Placental pericyte (primary cell): ENCODE results near the gene DPPA2. TPM values are rescaled to one million over a fixed set of nuclear protein-coding genes. Genes with fewer than 3 reads are reported as not detected.

Experiments
- small RNA-seq: library from RNA; depleted of rRNA; stranded (forward); fragments of <200 nt; gene quantifications from one replicate; pipeline ENCODE3, GENCODE V24; 2012; ENCODE audit warnings: low replicate concordance
- total RNA-seq: library from RNA; depleted of rRNA; stranded (reverse); fragments of >200 nt; gene quantifications from 2 replicates; pipeline ENCODE4 v1.2.3, GENCODE V29; 2012

DPPA2 gene, protein sequence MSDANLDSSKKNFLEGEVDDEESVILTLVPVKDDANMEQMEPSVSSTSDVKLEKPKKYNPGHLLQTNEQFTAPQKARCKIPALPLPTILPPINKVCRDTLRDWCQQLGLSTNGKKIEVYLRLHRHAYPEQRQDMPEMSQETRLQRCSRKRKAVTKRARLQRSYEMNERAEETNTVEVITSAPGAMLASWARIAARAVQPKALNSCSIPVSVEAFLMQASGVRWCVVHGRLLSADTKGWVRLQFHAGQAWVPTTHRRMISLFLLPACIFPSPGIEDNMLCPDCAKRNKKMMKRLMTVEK
- total RNA-seq, result not detected in 2 replicates

DNA sequence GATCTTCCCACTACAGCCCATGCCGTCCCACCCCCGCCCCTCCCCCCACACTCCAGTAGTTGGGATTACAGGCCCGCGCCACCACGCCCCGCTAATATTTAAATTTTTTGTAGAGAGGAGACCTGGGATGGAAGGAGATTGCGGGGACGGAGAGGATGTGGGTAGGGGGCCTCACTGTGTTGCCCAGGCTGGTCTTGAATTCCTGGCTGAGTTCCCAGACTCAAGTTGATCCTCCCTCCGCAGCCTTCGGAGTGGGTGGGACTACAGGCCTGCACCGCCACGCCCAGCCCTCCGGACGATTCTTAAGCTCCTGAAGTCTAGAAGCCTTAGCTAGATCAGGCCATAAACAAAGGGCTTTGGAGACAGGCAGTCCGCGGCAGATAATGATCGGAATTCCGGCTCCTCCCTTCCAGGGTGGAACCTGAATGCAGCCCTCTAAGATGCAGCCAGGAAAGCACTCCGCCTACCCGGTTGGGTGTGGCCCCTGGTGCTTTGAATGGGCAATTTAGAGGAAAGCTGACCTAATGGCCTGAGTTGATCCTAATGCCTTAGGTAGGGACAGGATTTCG, at the start of gene DPPA2:
TSS of gene DPPA2 (minus strand) at position 356 of the 569 bp plus-strand sequence. CDS start 1,975 bp downstream, outside the sequence.

GRCh38 chr3:109337393-109337792, 21.1 kb upstream of the DPPA2 start, which contains the start of gene DPPA4:
Gene DPPA4 (minus strand): TSS chr3:109337546. CDS start chr3:109337517, 29 bp downstream.

Small RNAs within 50 kb of the gene (small RNA-seq; reads per million reads assigned to genes)
- gene AC124945.1 (not detected), gene RF00017 (not detected)

Other genes with a start within 250 kb of the DPPA2 start
- not detected in 2 replicates for gene MORC1, start 198.4 kb downstream of the DPPA2 start, total RNA-seq
- not detected in 2 replicates for gene C3orf85, start 179.8 kb downstream of the DPPA2 start, total RNA-seq
- not detected in 2 replicates for gene DPPA4, start 21.0 kb upstream of the DPPA2 start, total RNA-seq